ENCODE measurements around the gene INPP5D. TPM values are rescaled to one million over a fixed set of nuclear protein-coding genes. Genes with fewer than 3 reads are reported as not detected.

INPP5D gene
- total and polyA plus RNA-seq, 2 of the 13 experiments (the other 11 are each of a cell fraction or from before 2014, with no cell fraction given) = 16.7 to 18.0 TPM

DNA sequence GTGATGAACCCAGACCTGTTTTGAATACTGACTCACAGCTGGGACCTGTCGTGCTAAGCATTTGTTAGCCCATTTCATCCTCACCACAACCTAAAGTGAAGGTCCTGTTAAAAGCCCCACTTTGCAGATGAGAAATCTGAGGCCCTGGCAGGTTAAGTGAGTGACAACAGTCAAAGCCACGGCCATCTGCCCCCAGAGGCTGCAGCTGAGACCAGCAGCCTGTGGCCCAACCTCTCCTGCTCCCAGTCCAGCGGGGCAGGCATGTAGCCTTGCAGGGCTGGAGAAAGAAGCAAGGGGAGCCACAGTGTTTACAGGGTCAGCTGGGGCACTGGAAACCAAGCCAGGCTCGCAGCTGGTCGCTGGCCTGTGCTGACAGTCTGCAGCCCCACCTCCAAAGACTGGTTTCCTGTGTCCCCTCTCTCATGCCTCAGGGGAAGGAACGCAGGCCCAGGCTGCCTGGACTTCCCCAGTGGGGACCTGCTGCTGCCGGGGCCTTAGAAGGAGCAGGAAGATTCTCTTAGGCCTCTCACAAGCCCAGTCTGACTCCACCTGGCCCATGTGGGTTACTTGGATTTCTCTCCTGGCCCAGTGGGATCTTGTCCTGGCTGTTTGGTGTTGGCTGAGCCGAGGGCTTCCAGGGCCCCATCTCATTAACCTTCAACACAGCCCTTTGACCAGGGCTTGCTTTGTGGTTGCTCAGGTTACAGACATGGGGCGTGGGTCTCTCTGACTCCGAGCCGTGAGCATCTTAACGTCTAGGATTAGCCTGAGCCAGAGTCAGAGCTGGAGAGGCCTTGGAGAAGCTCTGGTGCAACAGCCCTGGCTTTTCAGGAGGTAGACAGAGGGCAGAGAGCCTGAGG, 1.7 kb downstream of the INPP5D start (continued):
- TF ChIP-seq, protein P1, sequence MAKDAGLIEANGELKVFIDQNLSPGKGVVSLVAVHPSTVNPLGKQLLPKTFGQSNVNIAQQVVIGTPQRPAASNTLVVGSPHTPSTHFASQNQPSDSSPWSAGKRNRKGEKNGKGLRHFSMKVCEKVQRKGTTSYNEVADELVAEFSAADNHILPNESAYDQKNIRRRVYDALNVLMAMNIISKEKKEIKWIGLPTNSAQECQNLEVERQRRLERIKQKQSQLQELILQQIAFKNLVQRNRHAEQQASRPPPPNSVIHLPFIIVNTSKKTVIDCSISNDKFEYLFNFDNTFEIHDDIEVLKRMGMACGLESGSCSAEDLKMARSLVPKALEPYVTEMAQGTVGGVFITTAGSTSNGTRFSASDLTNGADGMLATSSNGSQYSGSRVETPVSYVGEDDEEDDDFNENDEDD (CRISPR knock-in tag; IDR thresholded peaks at IDR 0.05; ENCODE audit: borderline replicate concordance) = no peak; the same call in 1 of the 2 replicates
- TF ChIP-seq ZSCAN31 (CRISPR knock-in tag; IDR thresholded peaks at IDR 0.05; ENCODE audit: low read depth) (no peak; the same call in none of the 2 replicates), ZMAT5 (CRISPR knock-in tag; IDR thresholded peaks at IDR 0.05; ENCODE audit: borderline replicate concordance, low read depth) (no peak), SCMH1 (CRISPR knock-in tag; IDR thresholded peaks at IDR 0.05; ENCODE audit: borderline replicate concordance) (no peak), ZNF331 (CRISPR knock-in tag; IDR thresholded peaks at IDR 0.05) (peak; percentile 87), KDM3A (CRISPR knock-in tag; IDR thresholded peaks at IDR 0.05; ENCODE audit: low read depth) (peak; percentile 70; the same call in 1 of the 2 replicates), ZNF7 (CRISPR knock-in tag; IDR thresholded peaks at IDR 0.05) (peak; percentile 56; the same call in 1 of the 2 replicates), NFIC (IDR thresholded peaks at IDR 0.05; ENCODE audit: low read length) (peak; percentile 64; the same call in 1 of the 2 replicates), NRL (CRISPR knock-in tag; IDR thresholded peaks at IDR 0.05; ENCODE audit: borderline replicate concordance) (peak; percentile 41), HIVEP1 (CRISPR knock-in tag; IDR thresholded peaks at IDR 0.05) (peak; percentile 77; the same call in 1 of the 2 replicates), ZNF333 (CRISPR knock-in tag; IDR thresholded peaks at IDR 0.05; ENCODE audit: borderline replicate concordance) (peak; percentile 75; the same call in 1 of the 2 replicates), ZBTB7B (CRISPR knock-in tag; IDR thresholded peaks at IDR 0.05) (peak; percentile 86), ZNF788 (CRISPR knock-in tag; IDR thresholded peaks at IDR 0.05; ENCODE audit: borderline replicate concordance) (peak; percentile 94), NCOR1 (IDR thresholded peaks at IDR 0.05; ENCODE audit: borderline replicate concordance, low read length) (peak; percentile 65; the same call in 1 of the 2 replicates), ZNF253 (CRISPR knock-in tag; IDR thresholded peaks at IDR 0.05; ENCODE audit: borderline replicate concordance) (no peak), CHD4 (IDR thresholded peaks at IDR 0.05; ENCODE audit: borderline replicate concordance, low read length) (peak; percentile 88), ZFP90 (CRISPR knock-in tag; IDR thresholded peaks at IDR 0.05; ENCODE audit: borderline replicate concordance) (peak; percentile 10; the same call in 1 of the 2 replicates), KMT2A (CRISPR knock-in tag; IDR thresholded peaks at IDR 0.05) (peak; percentile 83; the same call in 1 of the 2 replicates), ZNF251 (CRISPR knock-in tag; IDR thresholded peaks at IDR 0.05) (no peak), FOSL1 (CRISPR knock-in tag; IDR thresholded peaks at IDR 0.05; ENCODE audit: borderline replicate concordance) (no peak), ZNF878 (CRISPR knock-in tag; IDR thresholded peaks at IDR 0.05) (no peak), RAD51 (IDR thresholded peaks at IDR 0.05; ENCODE audit: borderline replicate concordance) (no peak), ASH2L (IDR thresholded peaks at IDR 0.05; ENCODE audit: insufficient read length, low read depth, low read length) (peak; percentile 94)
- TF ChIP-seq, protein P2, sequence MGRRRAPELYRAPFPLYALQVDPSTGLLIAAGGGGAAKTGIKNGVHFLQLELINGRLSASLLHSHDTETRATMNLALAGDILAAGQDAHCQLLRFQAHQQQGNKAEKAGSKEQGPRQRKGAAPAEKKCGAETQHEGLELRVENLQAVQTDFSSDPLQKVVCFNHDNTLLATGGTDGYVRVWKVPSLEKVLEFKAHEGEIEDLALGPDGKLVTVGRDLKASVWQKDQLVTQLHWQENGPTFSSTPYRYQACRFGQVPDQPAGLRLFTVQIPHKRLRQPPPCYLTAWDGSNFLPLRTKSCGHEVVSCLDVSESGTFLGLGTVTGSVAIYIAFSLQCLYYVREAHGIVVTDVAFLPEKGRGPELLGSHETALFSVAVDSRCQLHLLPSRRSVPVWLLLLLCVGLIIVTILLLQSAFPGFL (CRISPR knock-in tag; IDR thresholded peaks at IDR 0.05) = no peak
- TF ChIP-seq, protein P3, sequence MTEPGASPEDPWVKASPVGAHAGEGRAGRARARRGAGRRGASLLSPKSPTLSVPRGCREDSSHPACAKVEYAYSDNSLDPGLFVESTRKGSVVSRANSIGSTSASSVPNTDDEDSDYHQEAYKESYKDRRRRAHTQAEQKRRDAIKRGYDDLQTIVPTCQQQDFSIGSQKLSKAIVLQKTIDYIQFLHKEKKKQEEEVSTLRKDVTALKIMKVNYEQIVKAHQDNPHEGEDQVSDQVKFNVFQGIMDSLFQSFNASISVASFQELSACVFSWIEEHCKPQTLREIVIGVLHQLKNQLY (CRISPR knock-in tag; IDR thresholded peaks at IDR 0.05) = no peak; the same call in 1 of the 2 replicates
- TF ChIP-seq, protein P4, sequence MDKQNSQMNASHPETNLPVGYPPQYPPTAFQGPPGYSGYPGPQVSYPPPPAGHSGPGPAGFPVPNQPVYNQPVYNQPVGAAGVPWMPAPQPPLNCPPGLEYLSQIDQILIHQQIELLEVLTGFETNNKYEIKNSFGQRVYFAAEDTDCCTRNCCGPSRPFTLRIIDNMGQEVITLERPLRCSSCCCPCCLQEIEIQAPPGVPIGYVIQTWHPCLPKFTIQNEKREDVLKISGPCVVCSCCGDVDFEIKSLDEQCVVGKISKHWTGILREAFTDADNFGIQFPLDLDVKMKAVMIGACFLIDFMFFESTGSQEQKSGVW (CRISPR knock-in tag; IDR thresholded peaks at IDR 0.05; ENCODE audit: borderline replicate concordance) = no peak
